Stimulated activated CD8-positive, alpha-beta memory T cell treated with anti-CD3 and anti-CD28 coated beads, Interleukin-7, amount 100 ng/mL, for 1 hour (primary cell): Measurements from ENCODE around the gene LYPD3.
"Not testable (repeated sequence)": the region's sequence is repeated elsewhere in the genome, so short reads cannot be mapped to it uniquely, and the experiment has no call there.

Source experiments
- DNase-seq, 2 donors: peaks; one replicate each; pipeline ENCODE4 v3.0.0-alpha.2; 2020; ENCODE audit warnings: low read depth in 2 of 2

The LYPD3 gene

DNA sequence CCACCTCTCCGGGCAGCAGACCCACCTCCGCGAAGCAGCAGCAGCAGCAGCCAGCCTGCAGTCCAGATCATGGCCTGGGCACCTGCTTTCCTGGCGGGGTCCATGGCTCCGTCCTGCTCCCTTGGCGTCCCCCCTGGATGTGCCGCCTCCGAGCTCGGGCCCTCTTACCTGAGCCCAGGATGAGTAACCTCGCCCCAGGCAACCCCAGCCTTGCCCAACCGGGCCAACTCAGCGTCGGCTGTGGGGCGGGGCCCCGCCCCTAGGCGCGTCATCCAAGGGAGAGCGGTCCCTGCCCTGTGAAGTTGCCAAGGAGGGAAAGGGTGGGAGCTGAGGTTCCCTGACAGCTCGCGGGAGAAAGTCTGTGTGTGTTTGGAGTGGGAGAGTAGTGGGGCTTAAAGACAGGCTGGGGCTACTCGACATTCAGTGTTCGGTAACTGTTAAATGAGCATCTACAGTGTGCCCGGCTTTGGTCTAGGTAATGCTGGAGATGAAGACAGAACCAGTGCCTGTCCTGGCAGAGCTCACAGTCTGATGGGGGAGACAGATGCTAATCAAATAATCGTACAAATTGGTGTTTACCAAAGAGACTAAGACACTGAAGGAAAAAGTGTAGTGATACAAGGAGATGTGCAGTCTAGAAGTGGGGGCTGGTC lies at the start of gene LYPD3:
Gene LYPD3, minus strand, starts transcription at position 141 of the 653 bp plus-strand sequence. Its CDS starts 37 bp downstream, at position 104.
- DNase-seq: no peak

DNA sequence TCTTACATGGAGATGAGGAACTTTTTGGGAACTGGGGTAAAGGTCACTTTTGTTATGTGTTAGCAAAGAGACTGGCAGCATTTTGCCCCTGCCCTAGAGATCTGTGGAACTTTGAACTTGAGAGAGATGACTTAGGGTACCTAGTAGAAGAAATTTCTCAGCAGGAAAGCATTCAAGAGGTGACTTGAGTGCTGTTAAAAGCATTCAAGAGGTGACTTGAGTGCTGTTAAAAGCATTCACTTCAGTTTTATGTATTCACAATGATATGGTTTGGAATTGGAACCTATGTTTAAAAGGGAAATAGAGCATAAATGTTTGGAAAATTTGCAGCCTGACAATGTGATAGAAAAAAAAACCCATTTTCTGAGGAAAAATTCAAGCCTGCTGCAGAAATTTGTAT lies 47.0 kb upstream of the LYPD3 start:
- not testable (repeated sequence) for DNase-seq

DNA sequence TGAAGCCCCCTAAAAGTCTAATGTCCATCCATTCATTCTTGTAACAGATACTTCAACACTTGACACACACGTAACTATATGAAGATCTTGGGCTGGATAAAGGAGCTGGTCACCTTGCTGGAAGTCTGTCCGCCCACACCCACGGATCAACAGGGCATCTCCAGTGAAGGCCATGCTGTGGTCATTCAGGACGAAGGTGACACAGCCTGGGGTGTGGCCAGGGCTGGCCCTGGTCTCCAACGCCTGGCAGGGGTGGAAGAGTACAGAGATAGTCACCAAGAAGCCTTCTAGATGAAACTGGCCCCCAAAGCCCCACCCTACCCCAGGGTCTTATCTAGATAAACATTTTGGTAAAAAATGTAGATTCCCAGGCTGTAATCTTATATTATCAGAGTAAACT lies 45.9 kb upstream of the LYPD3 start:
- DNase-seq: no peak

DNA sequence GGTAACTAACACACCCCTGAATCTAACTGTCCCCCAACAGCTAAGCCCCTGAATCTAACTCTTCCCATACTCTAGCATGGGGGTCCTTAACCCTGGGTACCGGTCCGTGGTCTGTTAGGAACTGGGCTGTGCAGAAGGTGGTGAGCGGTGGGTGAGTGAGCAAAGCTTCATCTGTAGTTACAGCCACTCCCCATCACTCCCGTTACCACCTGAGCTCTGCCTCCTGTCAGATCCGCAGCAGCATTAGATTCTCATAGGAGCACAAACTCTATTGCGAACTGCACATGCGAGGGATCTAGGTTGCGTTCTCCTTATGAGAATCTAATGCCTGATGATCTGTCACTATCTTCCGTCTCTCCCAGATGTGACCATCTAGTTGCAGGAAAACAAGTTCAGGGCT lies 45.3 kb upstream of the LYPD3 start:
- DNase-seq: no peak

DNA sequence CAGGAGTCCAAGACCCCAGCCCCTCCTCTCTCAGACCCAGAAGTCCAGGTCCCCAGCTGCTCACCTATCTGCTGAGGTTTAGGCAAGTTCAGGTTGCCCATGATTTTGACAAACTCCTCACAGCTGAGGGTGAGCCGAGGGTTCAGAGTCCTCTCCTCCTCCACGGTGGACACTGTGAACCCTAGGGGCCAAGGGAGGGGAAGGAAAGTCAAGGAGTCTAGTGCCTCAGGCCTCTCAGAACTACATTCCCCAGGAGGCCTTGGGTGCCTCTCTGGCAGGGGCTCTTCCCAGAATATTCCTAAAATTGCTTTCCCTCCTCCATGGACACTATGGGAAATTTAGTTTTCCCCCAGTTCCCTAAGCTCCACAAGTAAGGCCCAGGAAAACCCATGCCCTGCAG lies 42.5 kb upstream of the LYPD3 start:
- DNase-seq: no peak

- no peak for DNase-seq
Measured at GRCh38 chr19:43506629-43507028, 41.2 kb upstream of the LYPD3 start.

GRCh38 chr19:43505941-43506340 lies 40.5 kb upstream of the LYPD3 start:
- DNase-seq: no peak

GRCh38 chr19:43505186-43505456 lies 39.7 kb upstream of the LYPD3 start:
- no peak for DNase-seq

- peak in 1 of 2 donors; percentile 27 for DNase-seq
Measured at GRCh38 chr19:43504426-43505185, 39.2 kb upstream of the LYPD3 start, which contains the start of gene PHLDB3. TSS of gene PHLDB3 (minus strand) at chr19:43504746. CDS start at chr19:43504118, 628 bp downstream.

DNA sequence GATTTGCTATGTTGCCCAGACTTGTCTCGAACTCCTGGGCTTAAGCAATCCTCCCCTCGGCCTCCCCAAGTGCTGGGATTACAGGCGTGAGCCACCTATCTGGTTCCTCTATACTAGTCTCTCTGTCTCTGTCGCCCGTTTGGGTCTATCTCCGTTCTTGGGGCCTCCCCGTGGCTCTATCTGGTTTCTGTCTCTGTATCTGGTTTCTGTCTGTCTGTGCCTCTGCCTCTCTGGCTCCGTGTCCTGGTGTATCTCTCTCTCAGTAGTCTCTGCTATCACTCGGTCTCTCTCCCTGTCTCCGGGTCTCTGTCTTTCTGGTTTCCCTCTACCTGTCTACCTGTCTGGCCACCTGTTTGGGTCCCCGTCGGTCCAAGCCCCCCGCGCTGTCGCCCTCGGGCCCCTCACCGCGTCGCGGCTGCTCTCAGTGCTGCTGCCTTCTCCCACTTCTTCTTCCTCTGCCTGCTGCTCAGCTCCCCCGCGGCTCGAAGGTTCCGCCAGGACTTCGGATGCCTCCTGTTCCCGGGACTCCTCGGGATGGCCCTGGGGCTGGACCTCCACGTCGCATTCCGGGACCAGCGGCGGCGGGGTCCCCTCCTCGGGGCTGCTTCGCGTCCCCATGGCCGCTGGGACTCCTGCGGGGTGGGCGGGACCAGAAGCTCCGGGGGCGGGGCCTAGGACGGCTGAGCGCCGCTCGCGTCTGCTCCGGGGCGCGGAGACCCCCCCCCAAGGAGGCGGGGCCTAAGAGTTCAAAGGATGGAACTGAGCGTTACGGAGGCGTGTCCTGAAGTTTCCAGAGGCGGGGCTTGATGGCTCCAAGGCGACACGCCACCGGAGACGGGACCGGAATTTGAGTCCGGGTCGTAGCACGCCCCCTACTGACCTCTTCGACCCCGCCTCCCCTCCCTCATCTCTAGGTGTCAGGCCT lies 38.4 kb upstream of the LYPD3 start:
- peak; percentile 99 for DNase-seq

DNA sequence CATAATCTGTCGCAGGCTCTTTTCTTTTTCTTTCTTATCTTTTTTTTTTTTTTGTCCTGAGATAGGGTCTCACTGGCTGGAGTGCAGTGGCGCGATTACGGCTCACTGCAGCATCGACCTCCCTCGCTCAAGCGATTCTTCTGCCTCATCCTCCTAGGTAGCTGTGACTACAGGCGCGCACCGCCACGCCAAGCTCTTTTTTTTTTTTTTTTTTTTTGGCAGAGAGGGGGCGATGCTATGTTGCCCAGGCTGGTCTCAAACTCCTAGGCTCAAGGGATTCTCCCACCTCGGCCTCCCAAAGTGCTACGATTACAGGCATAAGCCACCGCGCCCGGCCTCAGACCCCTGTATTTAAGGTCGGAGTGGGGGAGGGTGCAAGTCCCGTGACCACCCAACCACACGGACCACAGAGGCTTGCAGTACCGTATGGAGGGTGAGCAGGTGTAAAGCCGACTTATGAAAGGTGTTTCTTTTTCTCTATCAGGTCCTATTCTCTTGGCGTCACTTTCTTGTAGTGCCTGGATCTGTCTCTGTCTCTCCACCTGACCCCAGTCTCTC lies 37.1 kb upstream of the LYPD3 start:
- no peak for DNase-seq

DNA sequence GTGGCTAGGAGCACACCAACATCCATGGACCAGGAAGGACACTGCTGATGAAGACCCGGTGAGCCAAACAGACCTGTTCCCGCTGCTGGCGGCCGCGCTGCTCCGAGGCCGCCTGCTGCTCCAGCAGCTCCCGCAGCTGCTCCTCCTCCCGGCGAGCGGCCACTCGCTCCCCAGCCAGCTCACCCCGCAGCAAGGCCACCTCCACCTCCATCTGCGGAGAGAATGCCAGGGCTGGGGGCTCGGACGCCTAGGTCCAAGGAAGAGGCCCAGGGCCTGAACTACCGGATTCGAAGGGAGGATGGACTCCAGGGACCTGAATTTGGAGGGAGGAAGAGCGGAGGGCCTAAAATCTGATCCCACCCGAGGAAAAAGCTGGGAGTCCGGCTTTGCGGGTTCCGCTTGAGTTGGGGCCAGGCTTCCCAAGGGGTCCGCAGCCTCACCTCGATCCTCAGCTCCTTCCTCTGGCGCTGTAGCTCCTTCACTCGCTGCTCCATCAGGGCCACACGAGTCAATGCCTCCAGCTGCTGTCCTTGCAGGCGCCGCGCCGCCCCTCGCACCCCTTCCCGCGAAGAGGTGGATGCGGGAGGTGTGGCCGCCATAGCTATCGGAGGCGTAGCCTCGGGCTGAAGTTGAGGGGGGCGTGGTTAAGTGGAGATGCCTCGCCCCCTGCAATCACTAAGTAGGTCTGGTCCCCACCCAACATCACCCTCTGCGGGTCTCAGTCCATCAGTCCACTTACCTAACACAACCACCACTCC lies 36.4 kb upstream of the LYPD3 start:
- no peak for DNase-seq

DNA sequence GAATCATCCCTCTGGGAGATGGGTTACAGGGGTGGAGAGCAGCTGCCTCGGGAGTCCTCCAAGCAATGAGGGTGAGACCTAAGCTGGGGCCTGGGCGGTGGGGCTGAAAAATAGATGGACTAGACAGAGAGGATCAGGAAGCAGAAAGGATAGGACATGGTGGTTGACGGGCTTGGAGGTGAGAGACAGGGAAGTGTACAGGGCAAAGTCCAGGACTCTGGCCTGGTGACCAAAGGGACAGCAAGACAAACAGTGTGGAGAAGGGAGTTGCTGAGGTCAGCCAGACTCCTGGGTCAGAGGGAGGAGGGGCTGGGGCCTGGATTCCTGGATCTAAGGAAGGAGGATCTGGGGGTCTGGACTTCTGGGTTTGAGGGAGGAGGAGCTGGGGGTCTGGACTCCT lies 33.6 kb upstream of the LYPD3 start:
- no peak for DNase-seq

- DNase-seq: no peak
Measured at GRCh38 chr19:43498233-43498842, 32.9 kb upstream of the LYPD3 start.

DNA sequence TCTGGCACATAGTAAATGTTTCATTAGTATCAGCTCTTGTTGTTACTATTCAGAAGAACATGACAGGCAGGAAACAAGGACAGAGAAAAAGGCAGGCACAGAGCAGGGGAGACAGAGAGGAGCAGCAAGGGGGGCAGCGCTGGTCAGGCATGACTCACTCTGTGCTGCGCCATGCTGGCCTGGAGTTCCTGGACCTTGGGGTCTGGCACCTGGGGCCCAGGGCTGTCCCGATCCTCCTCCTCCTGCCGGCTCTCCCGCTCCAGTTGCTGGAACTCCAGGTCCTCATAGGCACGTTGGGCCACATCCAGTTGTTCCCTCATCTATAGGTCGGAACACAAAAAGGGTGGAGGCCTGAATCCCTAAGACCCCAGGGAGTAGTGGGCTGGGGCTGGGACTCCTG lies 31.6 kb upstream of the LYPD3 start:
- no peak for DNase-seq

GRCh38 chr19:43495082-43495481 lies 29.7 kb upstream of the LYPD3 start:
- DNase-seq: no peak

DNA sequence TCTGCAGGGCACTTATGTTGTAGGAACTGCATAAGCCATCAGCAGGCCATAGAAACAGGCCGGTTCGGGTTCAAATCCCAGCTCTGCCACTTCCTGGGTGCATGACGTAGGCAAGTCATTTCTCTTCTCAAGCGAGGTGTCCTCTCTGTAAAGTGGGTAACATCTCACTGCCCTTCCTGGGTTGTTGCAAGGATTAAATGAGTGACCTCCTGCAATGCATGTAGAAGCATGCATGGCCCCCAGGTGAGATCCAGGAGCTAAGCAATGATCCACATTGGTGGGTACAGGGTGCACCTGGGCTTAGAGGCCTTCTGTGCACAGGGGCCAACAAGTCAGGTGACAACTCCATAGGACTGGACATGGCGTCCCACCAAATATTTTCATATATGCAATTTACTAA lies 25.4 kb upstream of the LYPD3 start:
- no peak for DNase-seq

DNA sequence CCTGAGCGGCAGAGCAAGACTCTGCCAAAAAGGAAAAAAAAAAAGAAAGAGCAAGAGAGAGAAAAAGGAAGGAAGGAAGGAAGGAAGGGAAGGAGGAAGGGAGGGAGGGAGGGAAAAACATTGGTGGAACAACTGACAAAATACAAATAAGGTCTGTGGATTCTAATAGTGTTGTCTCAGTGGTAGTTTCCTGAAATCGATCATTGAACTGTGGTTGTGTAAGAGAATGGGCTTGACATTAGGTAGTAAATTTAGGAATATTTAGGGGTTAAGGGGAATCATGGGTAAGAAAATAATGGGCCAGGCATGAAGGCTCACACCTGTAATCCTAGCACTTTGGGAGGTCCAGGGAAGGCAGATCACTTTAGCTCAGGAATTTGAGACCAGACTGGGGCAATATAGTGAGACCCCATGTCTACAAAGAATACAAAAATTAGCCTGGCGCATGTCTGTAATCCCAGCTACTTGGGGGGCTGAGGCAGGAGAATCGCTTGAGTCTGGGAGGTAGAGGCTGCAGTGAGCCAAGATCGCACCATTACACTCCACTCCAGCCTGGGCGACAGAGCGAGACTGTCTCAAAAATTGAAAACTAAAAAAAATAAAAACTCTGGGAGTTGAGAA lies 24.7 kb upstream of the LYPD3 start:
- DNase-seq: no peak

DNA sequence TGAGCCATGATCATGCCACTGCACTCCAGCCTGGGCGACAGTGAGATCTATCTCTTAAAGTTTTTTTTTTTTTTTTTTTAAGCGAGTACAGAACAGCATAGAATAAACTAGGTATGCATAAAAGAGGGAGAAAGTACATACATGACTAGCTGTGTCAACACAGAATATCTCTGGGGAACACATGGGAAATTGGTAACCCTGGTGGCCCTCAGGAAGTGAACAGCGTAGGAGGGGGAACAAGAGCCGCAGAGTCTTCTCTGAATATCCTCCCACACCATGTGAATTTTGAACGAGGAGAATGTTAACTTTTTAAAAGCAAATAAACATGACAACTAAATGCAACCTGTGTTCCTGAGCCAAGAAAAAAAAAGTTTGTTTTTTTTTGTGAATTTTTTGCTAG lies 23.9 kb upstream of the LYPD3 start:
- no peak for DNase-seq

- DNase-seq: no peak
Measured at GRCh38 chr19:43488179-43488578, 22.8 kb upstream of the LYPD3 start.

DNA sequence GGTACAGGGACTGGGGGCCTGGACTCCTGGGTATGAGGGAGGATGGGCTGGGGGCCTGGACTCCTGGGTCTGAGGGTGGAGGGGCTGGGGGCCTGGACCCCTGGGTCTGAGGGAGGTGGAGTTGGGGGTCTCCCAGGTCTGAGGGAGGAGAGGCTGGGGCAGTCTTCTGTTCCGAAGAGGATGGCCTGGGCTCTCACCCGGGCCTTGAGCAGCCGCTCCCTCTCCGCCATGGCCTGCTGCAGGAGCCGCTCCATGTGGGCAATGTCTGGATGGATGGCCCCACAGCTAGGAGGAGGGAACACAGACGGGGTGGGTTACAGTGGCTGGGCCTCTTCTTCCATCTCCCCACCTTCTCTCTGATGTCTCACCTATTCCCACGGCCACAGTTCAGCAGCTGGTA lies 21.0 kb upstream of the LYPD3 start:
- no peak for DNase-seq
